ENCODE data around the gene PSENEN. TPM values are rescaled to one million over a fixed set of nuclear protein-coding genes. Genes with fewer than 3 reads are reported as not detected.

PSENEN gene
- total and polyA plus RNA-seq, 2 donors from 2014 or later = 84.0 to 185 TPM

GRCh38 chr19:35732540-35733179 is 12.8 kb upstream of the PSENEN start:
- FAIRE-seq (no peak), DNase-seq (peak in 1 of 5 donors; percentile 71)
- TF ChIP-seq, protein P1, sequence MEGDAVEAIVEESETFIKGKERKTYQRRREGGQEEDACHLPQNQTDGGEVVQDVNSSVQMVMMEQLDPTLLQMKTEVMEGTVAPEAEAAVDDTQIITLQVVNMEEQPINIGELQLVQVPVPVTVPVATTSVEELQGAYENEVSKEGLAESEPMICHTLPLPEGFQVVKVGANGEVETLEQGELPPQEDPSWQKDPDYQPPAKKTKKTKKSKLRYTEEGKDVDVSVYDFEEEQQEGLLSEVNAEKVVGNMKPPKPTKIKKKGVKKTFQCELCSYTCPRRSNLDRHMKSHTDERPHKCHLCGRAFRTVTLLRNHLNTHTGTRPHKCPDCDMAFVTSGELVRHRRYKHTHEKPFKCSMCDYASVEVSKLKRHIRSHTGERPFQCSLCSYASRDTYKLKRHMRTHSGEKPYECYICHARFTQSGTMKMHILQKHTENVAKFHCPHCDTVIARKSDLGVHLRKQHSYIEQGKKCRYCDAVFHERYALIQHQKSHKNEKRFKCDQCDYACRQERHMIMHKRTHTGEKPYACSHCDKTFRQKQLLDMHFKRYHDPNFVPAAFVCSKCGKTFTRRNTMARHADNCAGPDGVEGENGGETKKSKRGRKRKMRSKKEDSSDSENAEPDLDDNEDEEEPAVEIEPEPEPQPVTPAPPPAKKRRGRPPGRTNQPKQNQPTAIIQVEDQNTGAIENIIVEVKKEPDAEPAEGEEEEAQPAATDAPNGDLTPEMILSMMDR (IDR thresholded peaks at IDR 0.05; ENCODE audit: borderline replicate concordance, extremely low read depth, insufficient read depth) = no peak
- Histone ChIP-seq H3K4me3 (ENCODE audit: low read length in 3 of 3) (no peak overlapping the region), H3K9me3 (ENCODE audit: control insufficient read depth in 2 of 3, insufficient read depth in 1 of 3, low read length in 3 of 3) (no peaks in the 10 kb centered on the region), H3K27me3 (ENCODE audit: control insufficient read depth, insufficient read depth, low read length) (no peaks in the 10 kb centered on the region), H3K9ac (ENCODE audit: low read length in 3 of 3) (no peak overlapping the region), H3K36me3 (ENCODE audit: control insufficient read depth in 2 of 3, insufficient read depth in 3 of 3, low read length in 3 of 3) (peaks cover 0 to 58% (median 28%) of the 10 kb centered on the region in 3 donors), H3K27ac (ENCODE audit: low read depth in 2 of 2, low read length in 2 of 2) (no peak overlapping the region), H3K4me1 (ENCODE audit: control insufficient read depth in 2 of 3, insufficient read depth in 2 of 3, low read depth in 1 of 3, low read length in 3 of 3) (no peaks in the 10 kb centered on the region)
- intact Hi-C loops (cut with DNase I) = no loop called here

- H3K27me3 ChIP-seq (ENCODE audit: control insufficient read depth, insufficient read depth, low read length) = no peaks in the 10 kb centered on the region
- TF ChIP-seq, protein P1 (IDR thresholded peaks at IDR 0.05; ENCODE audit: borderline replicate concordance, extremely low read depth, insufficient read depth) = no peak
- intact Hi-C loops (cut with DNase I) = no loop called here
- H3K9me3 ChIP-seq (ENCODE audit: control insufficient read depth in 2 of 3, insufficient read depth in 1 of 3, low read length in 3 of 3) = no peaks in the 10 kb centered on the region
- H3K36me3 ChIP-seq (ENCODE audit: control insufficient read depth in 2 of 3, insufficient read depth in 3 of 3, low read length in 3 of 3) = peaks cover 2 to 58% (median 36%) of the 10 kb centered on the region in 3 donors
- H3K27ac ChIP-seq (ENCODE audit: low read depth in 2 of 2, low read length in 2 of 2) = no peak overlapping the region
- H3K9ac ChIP-seq (ENCODE audit: low read length in 3 of 3) = no peak overlapping the region
- H3K4me1 ChIP-seq (ENCODE audit: control insufficient read depth in 2 of 3, insufficient read depth in 2 of 3, low read depth in 1 of 3, low read length in 3 of 3) = no peaks in the 10 kb centered on the region
- DNase-seq (peak in 1 of 5 donors; percentile 75), FAIRE-seq (no peak)
- no peak overlapping the region for H3K4me3 ChIP-seq (ENCODE audit: low read length in 3 of 3)
Measured at GRCh38 chr19:35733180-35734125, 12.0 kb upstream of the PSENEN start.

DNA sequence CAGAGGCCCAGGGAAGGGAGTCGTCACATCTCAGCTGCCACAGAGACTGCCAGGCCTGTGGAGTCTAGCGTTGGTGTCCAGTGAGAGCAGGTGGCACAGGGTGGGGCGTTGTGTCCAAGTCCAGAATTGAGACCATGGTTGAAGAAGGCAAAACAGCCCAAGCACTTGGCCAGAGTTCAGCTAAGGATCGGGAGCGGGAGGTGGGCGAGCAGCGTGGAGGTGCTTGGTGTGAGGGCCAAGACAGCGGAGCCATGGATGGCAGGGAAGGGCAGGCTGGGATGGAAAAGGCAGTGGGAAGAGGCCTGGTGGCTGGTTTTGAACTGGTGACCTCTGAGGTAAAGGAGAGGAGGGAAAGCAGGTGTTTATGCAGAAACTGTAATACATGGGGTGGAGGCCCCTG is 11.2 kb upstream of the PSENEN start:
- Histone ChIP-seq H3K9me3 (ENCODE audit: control insufficient read depth in 2 of 3, insufficient read depth in 1 of 3, low read length in 3 of 3) (no peaks in the 10 kb centered on the region), H3K9ac (ENCODE audit: low read length in 3 of 3) (no peak overlapping the region), H3K36me3 (ENCODE audit: control insufficient read depth in 2 of 3, insufficient read depth in 3 of 3, low read length in 3 of 3) (peaks cover 2 to 52% (median 29%) of the 10 kb centered on the region in 3 donors), H3K4me1 (ENCODE audit: control insufficient read depth in 2 of 3, insufficient read depth in 2 of 3, low read depth in 1 of 3, low read length in 3 of 3) (no peaks in the 10 kb centered on the region), H3K4me3 (ENCODE audit: low read length in 3 of 3) (no peak overlapping the region), H3K27me3 (ENCODE audit: control insufficient read depth, insufficient read depth, low read length) (no peaks in the 10 kb centered on the region), H3K27ac (ENCODE audit: low read depth in 2 of 2, low read length in 2 of 2) (no peak overlapping the region)
- DNase-seq (no peak), FAIRE-seq (no peak)
- intact Hi-C loops (cut with DNase I) = no loop called here
- TF ChIP-seq, protein P1 (IDR thresholded peaks at IDR 0.05; ENCODE audit: borderline replicate concordance, extremely low read depth, insufficient read depth) = no peak
